Renal cortex interstitium (tissue), 11 donors: ENCODE data around the gene SETX. TPM values are rescaled to one million over a fixed set of nuclear protein-coding genes. Genes with fewer than 3 reads are reported as not detected.

Source experiments
- DNase-seq, 11 donors: peaks; one replicate each; pipeline ENCODE4 v3.0.0-alpha.2; 2013; ENCODE audit warnings: low read depth in 9 of 11, low spot score in 4 of 11; ENCODE audit errors: extremely low read depth in 1 of 11
- polyA plus RNA-seq, 3 donors: library from polyadenylated mRNA; unstranded; fragments of 120-200 nt; gene quantifications; one replicate each; pipeline ENCODE4 v1.2.1, GENCODE V29; 2013; ENCODE audit not compliant: insufficient read length in 3 of 3

The SETX gene
- polyA plus RNA-seq, 3 donors, result 45.1 to 57.4 (median 53.7) TPM

DNA sequence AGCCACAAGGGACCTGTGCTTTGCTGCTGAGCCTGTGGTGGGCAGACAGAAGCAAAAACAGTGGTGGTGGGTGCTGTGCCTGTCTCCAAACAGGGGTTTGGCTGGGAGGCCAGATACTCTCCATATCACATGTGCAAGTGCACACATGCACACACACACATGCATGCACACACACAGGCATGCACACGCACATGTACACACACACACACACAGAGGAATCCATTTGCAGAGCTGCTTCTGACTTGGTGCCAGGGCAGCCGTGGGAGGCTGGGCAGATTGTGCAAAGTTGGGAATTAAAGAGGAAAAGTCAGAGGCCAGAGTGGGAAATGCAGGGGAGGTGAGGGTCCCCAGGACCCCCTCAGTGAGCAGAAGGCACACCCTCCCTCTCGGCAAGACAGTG, 121.6 kb downstream of the SETX start:
- DNase-seq, result no peak

DNA sequence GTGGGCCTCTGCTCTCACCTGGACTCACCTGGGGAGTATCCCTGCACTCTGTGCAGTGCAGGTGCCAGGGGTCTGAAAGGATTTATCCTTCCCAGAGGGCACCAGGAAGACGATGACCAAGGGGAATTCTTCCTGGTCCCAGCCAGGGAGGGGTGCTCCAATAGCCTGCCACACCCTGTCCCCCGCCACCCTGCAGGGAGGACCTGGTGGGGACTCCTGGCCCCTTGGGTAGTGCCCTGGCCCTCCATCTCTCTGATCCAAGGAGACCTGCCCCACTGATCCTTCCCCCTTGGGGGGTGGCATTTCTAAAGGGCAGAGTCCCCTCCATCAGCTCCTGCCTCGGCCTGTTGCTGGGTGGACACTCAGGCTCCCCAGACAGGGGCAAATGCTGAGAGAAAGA, 122.3 kb downstream of the SETX start:
- no peak for DNase-seq

DNA sequence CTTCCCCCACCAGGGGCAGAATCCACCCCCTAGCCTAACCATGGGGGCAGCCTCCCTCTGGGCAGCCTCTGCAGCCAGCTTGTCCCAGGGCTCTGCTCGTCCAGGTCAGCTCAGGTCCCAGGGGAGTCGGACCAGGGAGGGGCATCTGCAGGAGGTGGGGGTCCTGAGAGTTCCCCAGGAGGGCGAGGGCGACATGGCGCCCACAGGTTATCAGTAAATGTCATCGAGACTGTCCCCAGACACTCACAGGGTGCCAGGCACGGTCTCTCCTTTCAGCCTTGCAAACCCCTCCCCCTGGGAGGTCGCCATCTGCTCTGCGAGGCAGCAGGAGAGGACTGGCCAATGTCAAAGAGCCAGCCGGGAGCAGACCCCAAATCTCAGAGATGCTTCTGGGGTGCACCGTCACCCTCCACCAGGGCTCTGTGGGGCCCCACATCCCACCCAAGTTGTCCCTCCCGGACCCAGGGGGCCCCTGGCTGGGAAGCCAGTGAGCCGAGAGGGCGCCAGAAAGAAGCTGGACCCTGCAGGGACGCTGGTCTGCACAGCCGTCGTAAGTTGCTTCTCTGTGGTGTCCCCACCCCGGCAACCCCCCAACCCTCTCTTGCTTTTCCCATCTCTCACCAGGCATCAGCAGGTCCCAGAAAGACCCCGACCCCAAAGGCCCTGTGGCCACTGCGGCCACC, 123.6 kb downstream of the SETX start:
- no peak for DNase-seq

GRCh38 chr9:132230605-132231004, 124.2 kb downstream of the SETX start:
- DNase-seq, result no peak

DNA sequence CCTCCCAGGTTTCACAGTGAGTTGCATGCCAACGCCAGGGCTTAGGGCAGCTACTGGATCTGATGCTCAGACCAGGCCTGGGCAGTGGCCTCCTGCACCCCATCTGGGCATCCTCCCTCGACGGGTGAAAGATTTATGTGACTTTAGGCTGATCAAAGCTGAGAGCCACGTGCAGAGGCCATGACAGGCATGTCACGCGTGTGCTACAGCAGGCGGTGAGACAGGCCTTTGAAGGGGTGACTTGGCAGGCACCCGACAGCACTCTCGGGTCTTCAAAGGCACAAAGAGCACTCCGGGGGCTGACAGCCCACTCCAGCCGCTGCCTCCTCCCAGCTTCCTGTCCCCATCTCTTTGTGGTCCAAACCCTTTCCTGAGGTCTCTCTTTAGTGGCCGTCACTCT, 126.7 kb downstream of the SETX start:
- no peak for DNase-seq

GRCh38 chr9:132226571-132227430, 128.0 kb downstream of the SETX start:
- no peak for DNase-seq

DNA sequence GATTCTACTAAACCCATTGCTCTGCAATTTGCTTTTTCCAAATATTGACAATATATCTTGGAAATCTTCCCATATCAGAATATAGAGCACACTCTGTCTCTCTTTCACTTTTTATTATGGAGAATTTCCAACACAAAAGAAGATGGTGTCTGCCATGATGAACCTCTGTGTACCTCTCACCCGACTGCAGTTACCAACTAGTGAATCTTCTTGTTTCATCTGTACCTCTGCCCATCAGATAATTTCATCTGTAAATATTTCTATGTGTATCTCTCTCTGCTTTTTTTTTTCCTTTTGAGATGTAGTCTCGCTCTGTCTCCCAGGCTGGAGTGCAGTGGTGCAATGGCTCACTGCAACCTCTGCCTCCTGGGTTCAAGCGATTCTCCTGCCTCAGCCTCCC, 130.1 kb downstream of the SETX start:
- DNase-seq, result no peak

DNA sequence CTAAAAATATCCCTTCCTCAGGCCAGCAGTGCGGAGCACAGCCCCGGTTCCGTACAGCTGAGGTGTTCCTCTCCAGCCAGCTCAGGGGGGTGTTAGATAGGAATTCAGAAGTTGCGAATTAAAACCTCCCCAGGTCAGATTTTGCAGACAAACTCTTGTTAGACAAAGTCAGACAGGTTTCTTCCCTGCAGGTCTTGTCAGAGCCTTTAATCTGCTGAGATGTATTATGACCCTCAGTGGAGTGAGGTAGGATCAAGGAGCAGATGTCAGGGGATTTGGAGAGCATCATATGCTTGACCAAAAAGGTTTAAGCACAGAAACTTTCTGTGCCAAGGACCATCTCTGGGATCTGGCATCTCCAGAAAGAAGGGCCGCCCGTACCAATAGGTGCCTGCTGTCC, 132.8 kb downstream of the SETX start:
- no peak for DNase-seq

- no peak for DNase-seq
These were observed 136.6 kb downstream of the SETX start for GRCh38 chr9:132218208-132218607.

- no peak for DNase-seq
These were observed 137.7 kb downstream of the SETX start for GRCh38 chr9:132216861-132217619.

- peak in 8 of 11 donors; percentile 23 to 59 (median 47) for DNase-seq
These were observed 140.7 kb downstream of the SETX start for GRCh38 chr9:132214027-132214622.

DNA sequence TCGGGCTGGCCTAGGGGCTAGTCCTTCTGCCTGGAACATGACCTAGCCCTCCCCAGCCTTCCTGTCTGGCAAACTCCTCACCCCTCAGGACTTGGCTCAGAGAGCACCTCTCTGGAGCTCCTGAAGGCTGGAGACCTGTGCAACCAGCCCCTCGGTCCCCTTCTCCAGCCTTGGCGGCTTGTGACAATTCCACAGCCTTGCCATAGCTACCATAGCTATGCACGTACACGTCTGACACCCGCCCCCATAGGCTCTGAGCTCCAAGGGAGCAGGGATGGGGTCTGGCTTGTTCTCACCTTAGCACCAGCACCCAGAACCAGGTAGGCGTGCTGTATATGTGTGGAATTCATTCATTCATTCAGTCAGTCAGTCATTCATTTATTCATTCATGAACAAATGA, 143.2 kb downstream of the SETX start:
- no peak for DNase-seq

Other genes starting within 250 kb of the SETX start
- gene NTNG2, start 192.9 kb downstream of the SETX start, polyA plus RNA-seq, result under 1 TPM; 0.20 to 0.40 (median 0.32) TPM
- 10 to 100 TPM; 19.1 to 21.6 (median 20.1) TPM for gene TTF1, start 51.9 kb upstream of the SETX start, polyA plus RNA-seq
- 1 to 10 TPM; 1.3 to 1.7 (median 1.5) TPM for gene CFAP77, start 55.2 kb upstream of the SETX start, polyA plus RNA-seq
- gene BARHL1, start 227.6 kb upstream of the SETX start, polyA plus RNA-seq, result not detected